ENCODE measurements around the gene CCDC97.

Gene CCDC97

DNA sequence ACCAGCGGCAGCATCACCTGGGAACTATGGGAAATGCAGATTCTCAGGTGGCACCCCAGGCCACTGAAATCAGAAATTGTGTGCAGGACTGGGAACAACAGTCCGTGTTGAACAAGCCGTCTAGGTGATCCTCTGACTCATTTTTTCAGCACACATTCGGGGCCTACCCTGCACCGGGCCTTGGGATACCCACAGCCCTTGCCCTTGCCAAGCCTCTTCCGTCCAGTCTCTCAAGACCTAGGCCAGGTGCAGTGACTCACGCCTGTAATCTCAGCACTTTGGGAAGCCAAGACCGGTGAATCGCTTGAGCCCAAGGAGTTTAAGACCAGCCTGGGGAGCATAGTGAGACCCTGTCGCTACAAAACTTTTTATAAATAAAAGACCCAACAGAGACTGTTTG, 25.5 kb downstream of the CCDC97 start:
- TF ChIP-seq ZBTB48 (tag by site-specific recombination; IDR thresholded peaks at IDR 0.05) (no peak), ZNF549 (tag by site-specific recombination; IDR thresholded peaks at IDR 0.05) (no peak), KLF9 (tag by site-specific recombination; IDR thresholded peaks at IDR 0.05; ENCODE audit: low read depth) (no peak), ZNF660 (tag by site-specific recombination; IDR thresholded peaks at IDR 0.05) (no peak), ZNF37A (tag by site-specific recombination; IDR thresholded peaks at IDR 0.05) (no peak)
- ChIA-PET POLR2A (interaction anchor here (0.8 to 1.4 kb wide), 3 partner anchors 11 to 27 kb away, joined by 3 to 4 read pairs (median 3); no protein-coding TSS in a partner anchor), CTCF (interaction anchor here (0.8 to 1.8 kb wide), 3 partner anchors 14 to 42 kb away, joined by 3 to 7 read pairs (median 6); no protein-coding TSS in a partner anchor)
- H3K4me1 ChIP-seq (ENCODE audit: control insufficient read depth, insufficient read depth, low read length) = no peaks in the 10 kb centered on the region
- peaks cover 45% of the 10 kb centered on the region in 2 experiments for H3K36me3 ChIP-seq (ENCODE audit: control insufficient read depth in 2 of 2, insufficient read depth in 1 of 2, low read length in 2 of 2)
- no peak overlapping the region for H3K4me3 ChIP-seq (ENCODE audit: low read depth, low read length)
- H3K9me3 ChIP-seq (ENCODE audit: control insufficient read depth, insufficient read depth, low read depth, low read length) = no peaks in the 10 kb centered on the region
- H3K27ac ChIP-seq (ENCODE audit: extremely low read depth, low read depth, low read length) = no peak overlapping the region

DNA sequence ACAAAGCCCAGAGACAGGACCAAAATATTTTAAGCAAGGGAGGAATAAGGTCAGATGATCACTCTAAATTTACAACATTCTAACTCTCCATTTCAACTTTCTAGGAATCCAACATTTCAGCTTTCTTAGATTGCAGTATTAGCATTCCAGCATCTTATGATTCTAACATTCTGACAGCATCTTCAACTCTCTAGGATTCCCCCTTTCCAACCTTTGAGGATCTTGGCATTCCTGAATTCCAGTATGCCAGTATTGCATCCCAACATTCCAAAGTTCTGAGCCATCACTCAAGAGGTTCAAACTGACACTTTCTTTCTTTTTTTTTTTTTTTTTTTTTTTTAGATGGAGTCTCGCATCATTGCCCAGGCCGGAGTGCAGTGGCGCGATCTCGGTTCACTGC, 30.0 kb downstream of the CCDC97 start:
- Histone ChIP-seq H3K27ac (ENCODE audit: extremely low read depth, low read depth, low read length) (no peak overlapping the region), H3K36me3 (ENCODE audit: control insufficient read depth in 2 of 2, insufficient read depth in 1 of 2, low read length in 2 of 2) (peaks cover 55 to 56% of the 10 kb centered on the region in 2 experiments), H3K4me3 (ENCODE audit: low read depth, low read length) (no peak overlapping the region), H3K4me1 (ENCODE audit: control insufficient read depth, insufficient read depth, low read length) (no peaks in the 10 kb centered on the region), H3K9me3 (ENCODE audit: control insufficient read depth, insufficient read depth, low read depth, low read length) (no peaks in the 10 kb centered on the region)
- CTCF ChIA-PET = interaction anchor here (0.8 to 1.0 kb wide), 2 partner anchors 12 to 31 kb away, joined by 3 to 5 read pairs; no protein-coding TSS in a partner anchor
- POLR2A ChIA-PET = interaction anchor here (0.6 to 1.0 kb wide), 2 partner anchors 13 to 24 kb away, joined by 4 to 5 read pairs; partner anchors contain the start of gene B9D2
- no peak for TF ChIP-seq ZNF785 (tag by site-specific recombination; IDR thresholded peaks at IDR 0.05)
- no peak for TF ChIP-seq SCRT2 (tag by site-specific recombination; IDR thresholded peaks at IDR 0.05)
- TF ChIP-seq ZNF791 (tag by site-specific recombination; IDR thresholded peaks at IDR 0.05) = no peak
- TF ChIP-seq ZBTB20 (tag by site-specific recombination; IDR thresholded peaks at IDR 0.05) = no peak
- TF ChIP-seq SALL2 (tag by site-specific recombination; IDR thresholded peaks at IDR 0.05; ENCODE audit: borderline replicate concordance) = no peak
- TF ChIP-seq, protein P1, sequence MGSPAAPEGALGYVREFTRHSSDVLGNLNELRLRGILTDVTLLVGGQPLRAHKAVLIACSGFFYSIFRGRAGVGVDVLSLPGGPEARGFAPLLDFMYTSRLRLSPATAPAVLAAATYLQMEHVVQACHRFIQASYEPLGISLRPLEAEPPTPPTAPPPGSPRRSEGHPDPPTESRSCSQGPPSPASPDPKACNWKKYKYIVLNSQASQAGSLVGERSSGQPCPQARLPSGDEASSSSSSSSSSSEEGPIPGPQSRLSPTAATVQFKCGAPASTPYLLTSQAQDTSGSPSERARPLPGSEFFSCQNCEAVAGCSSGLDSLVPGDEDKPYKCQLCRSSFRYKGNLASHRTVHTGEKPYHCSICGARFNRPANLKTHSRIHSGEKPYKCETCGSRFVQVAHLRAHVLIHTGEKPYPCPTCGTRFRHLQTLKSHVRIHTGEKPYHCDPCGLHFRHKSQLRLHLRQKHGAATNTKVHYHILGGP (tag by site-specific recombination; IDR thresholded peaks at IDR 0.05) = peak; percentile 75
- TF ChIP-seq ZNF335 (tag by site-specific recombination; conservative IDR thresholded peaks at IDR 0.05) = no peak
- no peak for TF ChIP-seq ZFP37 (tag by site-specific recombination; IDR thresholded peaks at IDR 0.05)
- peak; percentile 73 for TF ChIP-seq PRDM1 (tag by site-specific recombination; IDR thresholded peaks at IDR 0.05)
- no peak for TF ChIP-seq ZNF354C (tag by site-specific recombination; IDR thresholded peaks at IDR 0.05; ENCODE audit: borderline replicate concordance, low read depth)
- TF ChIP-seq ZNF324 (tag by site-specific recombination; IDR thresholded peaks at IDR 0.05) = no peak
- TF ChIP-seq, protein P2, sequence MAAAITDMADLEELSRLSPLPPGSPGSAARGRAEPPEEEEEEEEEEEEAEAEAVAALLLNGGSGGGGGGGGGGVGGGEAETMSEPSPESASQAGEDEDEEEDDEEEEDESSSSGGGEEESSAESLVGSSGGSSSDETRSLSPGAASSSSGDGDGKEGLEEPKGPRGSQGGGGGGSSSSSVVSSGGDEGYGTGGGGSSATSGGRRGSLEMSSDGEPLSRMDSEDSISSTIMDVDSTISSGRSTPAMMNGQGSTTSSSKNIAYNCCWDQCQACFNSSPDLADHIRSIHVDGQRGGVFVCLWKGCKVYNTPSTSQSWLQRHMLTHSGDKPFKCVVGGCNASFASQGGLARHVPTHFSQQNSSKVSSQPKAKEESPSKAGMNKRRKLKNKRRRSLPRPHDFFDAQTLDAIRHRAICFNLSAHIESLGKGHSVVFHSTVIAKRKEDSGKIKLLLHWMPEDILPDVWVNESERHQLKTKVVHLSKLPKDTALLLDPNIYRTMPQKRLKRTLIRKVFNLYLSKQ (tag by site-specific recombination; IDR thresholded peaks at IDR 0.05; ENCODE audit: borderline replicate concordance) = no peak

DNA sequence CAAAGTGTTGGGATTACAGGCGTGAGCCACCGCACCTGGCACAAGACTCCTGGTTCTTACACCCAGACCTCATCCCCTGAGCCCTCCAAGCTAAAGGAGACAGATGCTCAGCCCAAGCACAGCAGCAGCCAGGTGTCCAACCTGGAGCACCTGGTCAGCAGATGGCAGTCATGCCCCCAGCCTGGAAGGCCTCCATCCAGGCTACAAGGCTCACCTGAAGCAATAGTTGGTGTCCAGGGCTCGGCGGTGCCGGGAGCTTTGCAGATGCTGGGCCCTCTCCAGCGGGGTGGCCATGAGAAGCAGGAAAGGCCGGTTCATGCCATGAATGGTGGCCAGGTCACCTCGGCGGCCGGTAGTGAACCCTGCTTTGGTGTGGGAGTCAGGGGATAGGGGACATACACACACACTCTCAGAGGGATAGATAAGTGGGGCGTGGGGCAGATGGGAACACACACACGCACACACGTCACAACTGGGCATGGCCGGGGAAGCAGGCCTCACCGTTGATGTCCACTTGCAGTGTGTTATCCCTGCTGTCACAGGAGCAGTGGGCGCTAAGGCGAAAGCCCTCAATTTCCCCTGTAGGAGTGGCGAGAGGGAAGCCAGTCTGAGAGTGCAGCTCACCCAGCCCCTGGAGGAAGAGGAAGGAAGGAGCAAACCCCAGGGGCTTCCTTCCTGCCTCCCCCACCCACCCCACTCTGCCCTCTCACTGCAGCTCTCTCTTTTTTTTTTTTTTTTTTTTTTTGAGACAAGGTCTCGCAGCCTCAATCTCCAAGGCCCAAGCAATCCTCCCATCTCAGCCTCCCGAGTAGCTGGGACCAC, 31.9 kb downstream of the CCDC97 start:
- H3K27ac ChIP-seq (ENCODE audit: extremely low read depth, low read depth, low read length) = no peak overlapping the region
- POLR2A ChIA-PET = interaction anchor here (0.6 to 1.1 kb wide), 4 partner anchors 12 to 905 kb away, joined by 3 to 9 read pairs (median 4); no protein-coding TSS in a partner anchor
- peaks cover 59 to 62% of the 10 kb centered on the region in 2 experiments; a peak in 2 of 3 replicates for H3K36me3 ChIP-seq (ENCODE audit: control insufficient read depth in 2 of 2, insufficient read depth in 1 of 2, low read length in 2 of 2)
- no peaks in the 10 kb centered on the region for H3K9me3 ChIP-seq (ENCODE audit: control insufficient read depth, insufficient read depth, low read depth, low read length)
- H3K4me3 ChIP-seq (ENCODE audit: low read depth, low read length) = no peak overlapping the region
- no peaks in the 10 kb centered on the region for H3K4me1 ChIP-seq (ENCODE audit: control insufficient read depth, insufficient read depth, low read length)
- CTCF ChIA-PET = interaction anchor here (0.6 to 0.7 kb wide), 4 partner anchors 81 to 229 kb away, joined by 3 to 5 read pairs (median 4); no protein-coding TSS in a partner anchor
- TF ChIP-seq GLIS1 (tag by site-specific recombination; IDR thresholded peaks at IDR 0.05) = no peak
- TF ChIP-seq, protein P3, sequence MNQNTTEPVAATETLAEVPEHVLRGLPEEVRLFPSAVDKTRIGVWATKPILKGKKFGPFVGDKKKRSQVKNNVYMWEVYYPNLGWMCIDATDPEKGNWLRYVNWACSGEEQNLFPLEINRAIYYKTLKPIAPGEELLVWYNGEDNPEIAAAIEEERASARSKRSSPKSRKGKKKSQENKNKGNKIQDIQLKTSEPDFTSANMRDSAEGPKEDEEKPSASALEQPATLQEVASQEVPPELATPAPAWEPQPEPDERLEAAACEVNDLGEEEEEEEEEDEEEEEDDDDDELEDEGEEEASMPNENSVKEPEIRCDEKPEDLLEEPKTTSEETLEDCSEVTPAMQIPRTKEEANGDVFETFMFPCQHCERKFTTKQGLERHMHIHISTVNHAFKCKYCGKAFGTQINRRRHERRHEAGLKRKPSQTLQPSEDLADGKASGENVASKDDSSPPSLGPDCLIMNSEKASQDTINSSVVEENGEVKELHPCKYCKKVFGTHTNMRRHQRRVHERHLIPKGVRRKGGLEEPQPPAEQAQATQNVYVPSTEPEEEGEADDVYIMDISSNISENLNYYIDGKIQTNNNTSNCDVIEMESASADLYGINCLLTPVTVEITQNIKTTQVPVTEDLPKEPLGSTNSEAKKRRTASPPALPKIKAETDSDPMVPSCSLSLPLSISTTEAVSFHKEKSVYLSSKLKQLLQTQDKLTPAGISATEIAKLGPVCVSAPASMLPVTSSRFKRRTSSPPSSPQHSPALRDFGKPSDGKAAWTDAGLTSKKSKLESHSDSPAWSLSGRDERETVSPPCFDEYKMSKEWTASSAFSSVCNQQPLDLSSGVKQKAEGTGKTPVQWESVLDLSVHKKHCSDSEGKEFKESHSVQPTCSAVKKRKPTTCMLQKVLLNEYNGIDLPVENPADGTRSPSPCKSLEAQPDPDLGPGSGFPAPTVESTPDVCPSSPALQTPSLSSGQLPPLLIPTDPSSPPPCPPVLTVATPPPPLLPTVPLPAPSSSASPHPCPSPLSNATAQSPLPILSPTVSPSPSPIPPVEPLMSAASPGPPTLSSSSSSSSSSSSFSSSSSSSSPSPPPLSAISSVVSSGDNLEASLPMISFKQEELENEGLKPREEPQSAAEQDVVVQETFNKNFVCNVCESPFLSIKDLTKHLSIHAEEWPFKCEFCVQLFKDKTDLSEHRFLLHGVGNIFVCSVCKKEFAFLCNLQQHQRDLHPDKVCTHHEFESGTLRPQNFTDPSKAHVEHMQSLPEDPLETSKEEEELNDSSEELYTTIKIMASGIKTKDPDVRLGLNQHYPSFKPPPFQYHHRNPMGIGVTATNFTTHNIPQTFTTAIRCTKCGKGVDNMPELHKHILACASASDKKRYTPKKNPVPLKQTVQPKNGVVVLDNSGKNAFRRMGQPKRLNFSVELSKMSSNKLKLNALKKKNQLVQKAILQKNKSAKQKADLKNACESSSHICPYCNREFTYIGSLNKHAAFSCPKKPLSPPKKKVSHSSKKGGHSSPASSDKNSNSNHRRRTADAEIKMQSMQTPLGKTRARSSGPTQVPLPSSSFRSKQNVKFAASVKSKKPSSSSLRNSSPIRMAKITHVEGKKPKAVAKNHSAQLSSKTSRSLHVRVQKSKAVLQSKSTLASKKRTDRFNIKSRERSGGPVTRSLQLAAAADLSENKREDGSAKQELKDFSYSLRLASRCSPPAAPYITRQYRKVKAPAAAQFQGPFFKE (tag by site-specific recombination; IDR thresholded peaks at IDR 0.05; ENCODE audit: borderline replicate concordance) = no peak
- TF ChIP-seq ZNF214 (tag by site-specific recombination; IDR thresholded peaks at IDR 0.05; ENCODE audit: borderline replicate concordance) = no peak
- no peak for TF ChIP-seq BCL11B (tag by site-specific recombination; IDR thresholded peaks at IDR 0.05; ENCODE audit: low read depth)
- TF ChIP-seq ZNF112 (tag by site-specific recombination; IDR thresholded peaks at IDR 0.05) = no peak
